ENCODE measurements around the gene SLC5A2.

Gene SLC5A2

GRCh38 chr16:31459687-31460581 lies 23.0 kb upstream of the SLC5A2 start:
- DNase-seq (ENCODE audit: low read depth, low spot score) = peak; percentile 100

GRCh38 chr16:31460582-31461002 lies 22.3 kb upstream of the SLC5A2 start:
- DNase-seq (ENCODE audit: low read depth, low spot score) = no peak

GRCh38 chr16:31461201-31461920 lies 21.6 kb upstream of the SLC5A2 start:
- no peak for DNase-seq (ENCODE audit: low read depth, low spot score)

GRCh38 chr16:31461921-31462804 lies 20.8 kb upstream of the SLC5A2 start:
- DNase-seq (ENCODE audit: low read depth, low spot score) = no peak

GRCh38 chr16:31464348-31464769 lies 18.6 kb upstream of the SLC5A2 start:
- DNase-seq (ENCODE audit: low read depth, low spot score) = no peak

- DNase-seq (ENCODE audit: low read depth, low spot score) = no peak
Observed at GRCh38 chr16:31464781-31465260, 18.1 kb upstream of the SLC5A2 start.

- no peak for DNase-seq (ENCODE audit: low read depth, low spot score)
Observed at GRCh38 chr16:31465788-31466370, 17.0 kb upstream of the SLC5A2 start.

- DNase-seq (ENCODE audit: low read depth, low spot score) = no peak
Observed at GRCh38 chr16:31466381-31466841, 16.5 kb upstream of the SLC5A2 start.

- DNase-seq (ENCODE audit: low read depth, low spot score) = no peak
Observed at GRCh38 chr16:31467151-31467773, 15.7 kb upstream of the SLC5A2 start.

GRCh38 chr16:31467858-31468257 lies 15.1 kb upstream of the SLC5A2 start:
- DNase-seq (ENCODE audit: low read depth, low spot score) = no peak

- no peak for DNase-seq (ENCODE audit: low read depth, low spot score)
Observed at GRCh38 chr16:31470615-31471014, 12.3 kb upstream of the SLC5A2 start.

- no peak for DNase-seq (ENCODE audit: low read depth, low spot score)
Observed at GRCh38 chr16:31471241-31471874, 11.6 kb upstream of the SLC5A2 start.

GRCh38 chr16:31471875-31472708 lies 10.8 kb upstream of the SLC5A2 start, which contains the start of gene TGFB1I1:
Gene TGFB1I1, plus strand, starts transcription at chr16:31472152. Its CDS starts 37 bp downstream, at chr16:31472189.
- no peak for DNase-seq (ENCODE audit: low read depth, low spot score)

- DNase-seq (ENCODE audit: low read depth, low spot score) = no peak
Observed at GRCh38 chr16:31472709-31473203, 10.2 kb upstream of the SLC5A2 start.

- DNase-seq (ENCODE audit: low read depth, low spot score) = no peak
Observed at GRCh38 chr16:31473264-31473984, 9.5 kb upstream of the SLC5A2 start.

- DNase-seq (ENCODE audit: low read depth, low spot score) = no peak
Observed at GRCh38 chr16:31474173-31474714, 8.7 kb upstream of the SLC5A2 start.

- DNase-seq (ENCODE audit: low read depth, low spot score) = no peak
Observed at GRCh38 chr16:31474773-31475738, 7.9 kb upstream of the SLC5A2 start.

All from activated naive CD8-positive, alpha-beta T cell treated with anti-CD3 and anti-CD28 coated beads, Interleukin-2, amount 50 U/mL, for 16 hours (primary cell).